T-helper 22 cell (primary cell): Measurements from ENCODE around the gene ATP1B1.
"Not testable (repeated sequence)": the region's sequence is repeated elsewhere in the genome, so short reads cannot be mapped to it uniquely, and the experiment has no call there.

ENCODE experiments used
- DNase-seq: peaks from one replicate; pipeline ENCODE4 v3.0.0-alpha.2; 2020; ENCODE audit warnings: low read depth

ATP1B1 gene

DNA sequence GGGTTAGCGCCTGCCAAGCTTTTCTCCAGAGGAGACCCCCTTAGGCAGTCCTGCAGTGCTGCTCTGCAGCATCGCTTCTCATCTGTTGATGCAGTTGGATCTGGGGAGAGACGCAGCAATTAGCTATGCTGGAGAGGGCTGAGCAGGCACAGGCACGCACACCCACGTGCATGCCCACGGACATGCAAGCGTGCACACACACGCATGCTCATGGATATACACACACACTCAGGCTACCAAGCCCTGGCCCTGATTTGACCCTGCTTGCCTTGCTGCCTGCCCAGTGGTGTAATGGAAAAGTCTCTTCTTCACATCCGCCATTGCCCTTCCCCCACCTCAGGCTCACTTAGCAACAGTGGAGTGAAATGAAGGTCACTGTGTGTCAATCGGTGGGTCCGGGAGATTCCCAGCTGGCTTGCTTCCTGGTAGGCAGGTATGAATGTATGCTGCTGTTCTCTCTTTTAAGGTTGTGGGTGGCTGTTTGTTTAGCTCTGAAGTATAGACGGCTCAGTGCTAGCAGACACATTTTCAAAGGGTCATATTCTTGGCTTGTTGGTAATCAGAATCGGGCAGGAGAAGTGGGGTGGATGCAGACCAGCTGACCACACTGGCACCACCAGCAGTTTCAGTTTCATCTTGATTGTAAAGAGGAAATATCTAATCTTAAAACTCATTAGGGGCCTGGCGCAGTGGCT lies 9.5 kb downstream of the ATP1B1 start:
- DNase-seq: no peak

DNA sequence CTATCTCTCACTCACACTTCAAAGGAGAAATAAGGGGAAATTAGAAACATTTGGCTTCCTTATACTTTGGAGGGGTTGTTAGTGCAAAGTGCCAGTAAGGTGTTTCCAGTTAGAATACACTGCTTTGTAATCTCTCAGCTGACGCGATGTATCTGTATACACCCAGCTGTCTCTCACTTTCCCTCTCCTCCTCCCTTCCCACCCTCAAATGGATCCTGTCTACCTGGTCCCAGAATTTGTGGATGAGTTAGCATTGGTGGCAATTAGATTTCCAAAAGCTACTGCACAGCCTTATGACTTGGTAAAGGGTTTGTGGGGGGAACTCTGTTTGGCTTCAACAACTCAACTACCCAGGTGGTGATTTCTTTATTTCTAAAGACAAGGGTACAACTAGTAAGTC lies 10.5 kb downstream of the ATP1B1 start:
- DNase-seq: no peak

DNA sequence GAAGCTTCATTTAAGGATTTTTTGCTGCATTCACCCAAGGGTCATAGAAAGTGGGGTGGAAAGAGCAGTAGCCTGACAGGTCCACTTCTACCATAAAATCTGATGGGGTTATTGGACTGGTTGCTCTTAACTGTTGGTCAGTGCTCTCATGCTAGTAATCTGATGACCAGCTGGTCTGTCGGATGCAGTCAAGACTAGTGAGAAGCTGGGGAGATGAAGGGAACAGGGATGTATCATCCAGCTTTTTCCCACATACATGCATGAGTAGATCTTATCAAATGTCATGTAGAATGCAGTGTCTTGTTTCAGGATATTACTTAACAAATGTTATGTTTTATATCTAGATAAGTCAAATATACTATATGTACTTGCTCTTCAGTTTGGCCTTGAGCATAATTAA lies 11.1 kb downstream of the ATP1B1 start:
- DNase-seq: no peak

DNA sequence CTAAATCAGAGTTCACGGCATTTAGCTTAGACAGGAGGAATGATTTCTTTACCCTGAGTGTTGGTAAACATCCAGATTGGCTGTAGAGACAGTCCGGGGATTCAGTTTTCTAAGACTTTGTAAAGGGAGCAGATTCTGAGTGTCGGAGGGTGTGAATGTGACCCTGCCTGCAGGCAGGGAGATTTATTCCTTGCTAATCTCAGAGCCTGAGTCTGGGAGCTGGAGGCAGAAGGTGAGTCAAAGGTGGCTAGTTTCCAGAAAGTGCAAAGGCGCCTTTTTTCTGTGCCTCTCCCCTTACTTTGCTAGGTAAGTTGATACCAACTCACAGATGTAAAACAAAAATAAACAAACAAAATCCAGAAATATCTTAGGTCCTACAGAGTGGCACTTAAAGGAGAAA lies 11.7 kb downstream of the ATP1B1 start:
- no peak for DNase-seq

DNA sequence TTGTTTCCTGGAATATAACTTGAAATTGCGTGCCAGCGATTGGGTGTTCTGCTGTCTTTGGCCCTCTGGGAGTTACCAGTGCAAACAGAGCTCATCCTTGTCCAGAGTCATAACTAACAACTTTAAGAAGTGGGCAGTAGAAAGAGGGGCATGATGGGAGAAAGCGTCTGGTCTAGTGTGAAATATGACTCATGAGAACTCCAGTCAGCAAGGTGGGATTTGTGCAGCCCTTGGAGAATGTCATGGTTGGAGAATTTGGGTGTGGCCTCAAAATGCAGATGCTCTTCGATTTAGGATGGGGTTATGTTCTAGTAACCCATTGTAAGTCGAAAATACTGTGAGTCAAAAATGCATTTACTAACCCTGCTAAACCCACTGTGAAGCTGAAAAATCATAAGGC lies 12.9 kb downstream of the ATP1B1 start:
- DNase-seq: no peak

DNA sequence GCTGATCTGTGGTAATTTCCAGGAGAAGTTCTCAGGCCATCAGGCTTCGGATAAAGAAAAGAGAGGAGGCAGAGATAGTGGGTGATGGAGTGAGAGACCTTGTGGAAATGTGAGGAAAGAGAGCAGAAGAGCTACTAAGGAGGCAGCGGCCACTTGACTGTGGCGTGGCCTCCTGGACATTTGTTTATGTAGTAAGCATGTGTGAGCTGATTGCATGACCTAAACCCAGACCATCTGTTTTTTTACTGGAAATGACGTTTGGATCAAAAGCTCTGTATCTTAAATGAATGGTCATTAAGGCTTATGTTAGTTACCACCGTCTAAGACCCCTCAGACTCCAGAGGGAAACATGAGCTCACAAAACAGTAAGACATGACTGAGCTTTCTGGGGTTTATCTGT lies 13.6 kb downstream of the ATP1B1 start:
- no peak for DNase-seq

DNA sequence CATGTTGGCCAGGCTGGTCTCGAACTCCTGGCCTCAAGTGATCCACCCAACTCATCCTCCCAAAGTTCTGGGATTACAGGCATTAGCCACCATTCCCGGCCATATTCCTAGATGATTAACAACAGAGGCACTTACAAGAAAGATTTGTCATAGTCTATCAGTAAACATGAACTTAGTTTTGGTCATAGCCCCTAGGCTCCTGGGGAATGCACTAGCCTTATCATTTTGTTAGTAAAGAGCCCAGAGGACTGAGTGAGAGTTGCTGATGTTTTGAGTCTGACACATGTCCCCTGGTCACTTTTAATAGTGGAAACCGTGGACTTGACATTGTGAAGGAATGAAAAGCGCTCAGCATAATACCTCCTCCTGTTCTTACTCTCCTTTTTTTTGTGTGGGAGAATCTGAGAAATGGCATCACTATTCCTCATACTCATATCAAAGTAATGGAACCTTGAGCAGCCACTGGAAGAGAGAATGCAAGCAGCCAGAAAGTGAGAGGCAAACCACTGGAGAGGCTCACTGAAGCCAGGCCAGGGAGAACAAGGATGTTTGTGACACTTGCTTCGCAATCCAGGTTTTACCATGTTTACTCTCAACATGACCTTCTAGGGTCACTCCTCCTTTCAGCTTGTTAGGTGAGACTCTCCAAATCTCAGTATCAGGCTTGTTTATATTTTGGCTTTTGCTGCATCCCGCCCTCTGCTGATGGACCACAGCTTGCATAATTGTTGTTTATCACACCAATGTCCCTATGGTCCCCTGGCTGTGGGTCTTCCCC lies 14.8 kb downstream of the ATP1B1 start:
- no peak for DNase-seq

DNA sequence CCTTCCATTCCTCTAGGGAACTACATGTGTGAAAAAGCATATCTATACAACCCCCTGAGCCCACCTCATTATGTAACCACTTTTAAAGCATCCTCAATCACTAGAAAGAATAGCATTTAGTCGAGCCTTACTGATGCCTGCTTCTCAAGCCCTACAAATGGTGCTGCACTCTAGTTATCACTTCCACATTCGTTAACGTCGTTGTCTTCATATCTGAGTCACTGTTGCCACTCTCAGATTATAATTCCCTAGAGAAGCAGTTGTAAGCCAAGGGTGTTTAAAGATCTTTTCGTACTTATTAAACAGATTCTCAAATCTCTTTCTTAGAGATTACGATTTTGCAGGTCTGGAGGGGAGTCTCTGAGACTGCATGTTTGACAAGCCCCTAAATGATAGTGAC lies 16.5 kb downstream of the ATP1B1 start:
- no peak for DNase-seq

DNA sequence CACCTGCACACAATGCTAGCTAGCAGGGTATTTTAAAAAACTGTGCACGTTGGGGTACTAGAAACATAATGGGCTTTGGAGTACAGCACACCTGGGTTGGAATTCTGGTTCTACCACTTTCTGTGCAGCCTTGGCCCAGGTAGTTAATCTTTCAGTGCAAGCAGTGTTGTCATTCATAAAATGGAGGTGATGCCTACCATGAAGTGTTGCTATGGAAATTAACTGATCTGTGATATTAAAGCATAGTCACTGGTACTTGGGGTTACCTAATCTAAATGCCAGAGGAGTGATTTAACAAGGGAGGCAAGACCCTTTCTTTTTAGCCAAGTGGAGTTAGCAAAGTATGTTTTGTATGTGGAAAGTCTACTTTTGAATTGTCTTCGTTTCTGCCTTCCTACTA lies 18.0 kb downstream of the ATP1B1 start:
- DNase-seq: no peak

DNA sequence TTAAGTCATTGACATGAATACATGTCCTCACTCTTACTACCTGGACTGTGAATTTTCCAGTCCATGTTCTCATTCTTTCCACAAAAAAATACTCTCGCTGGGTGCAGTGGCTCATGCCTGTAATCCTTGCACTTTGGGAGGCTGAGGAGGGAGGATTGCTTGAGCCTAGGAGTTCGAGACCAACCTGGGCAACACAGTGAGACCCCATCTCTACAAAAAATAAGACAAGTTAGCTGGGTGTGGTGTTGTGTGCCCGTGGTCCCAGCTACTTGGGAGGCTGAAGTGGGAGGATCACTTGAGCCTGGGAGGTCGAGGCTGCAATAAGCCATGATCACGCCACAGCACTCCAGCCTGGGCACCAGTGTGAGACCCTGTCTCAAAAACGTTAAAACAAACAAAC lies 19.1 kb downstream of the ATP1B1 start:
- not testable (repeated sequence) for DNase-seq

DNA sequence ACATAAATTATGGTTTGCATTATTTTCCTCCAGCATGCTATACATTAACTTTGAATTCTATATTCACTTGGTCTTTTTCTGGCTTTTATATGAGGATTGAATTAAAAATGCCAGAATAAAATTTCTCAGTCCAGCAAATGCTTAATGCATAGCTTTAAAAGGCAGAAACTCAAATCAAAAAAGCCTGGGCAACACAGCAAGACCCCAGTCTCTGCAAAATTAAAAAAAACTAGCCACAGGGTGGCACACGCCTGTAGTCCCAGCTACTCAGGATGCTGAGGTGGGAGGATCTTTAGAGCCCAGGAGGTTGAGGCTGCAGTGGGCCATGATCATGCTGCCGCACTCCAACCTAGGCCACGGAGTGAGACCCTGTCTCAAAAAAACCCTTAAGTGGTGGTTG lies 19.8 kb downstream of the ATP1B1 start:
- DNase-seq: no peak

DNA sequence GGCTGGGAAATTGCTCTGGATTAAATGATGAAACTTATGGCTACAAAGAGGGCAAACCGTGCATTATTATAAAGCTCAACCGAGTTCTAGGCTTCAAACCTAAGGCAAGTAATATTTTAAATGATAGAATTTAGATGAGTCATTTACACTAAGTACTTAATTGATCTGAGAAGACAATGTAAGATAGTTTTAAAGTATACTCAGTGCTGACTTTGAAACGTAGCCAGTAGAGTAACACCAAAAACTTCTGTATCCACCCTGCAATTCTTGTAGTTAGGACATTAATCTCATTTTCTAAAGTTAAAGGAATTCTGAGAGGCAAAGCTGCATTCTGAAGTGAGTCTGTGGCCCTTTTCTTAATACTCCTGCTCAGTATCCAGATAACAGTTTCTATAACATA lies 20.8 kb downstream of the ATP1B1 start:
- DNase-seq: no peak

DNA sequence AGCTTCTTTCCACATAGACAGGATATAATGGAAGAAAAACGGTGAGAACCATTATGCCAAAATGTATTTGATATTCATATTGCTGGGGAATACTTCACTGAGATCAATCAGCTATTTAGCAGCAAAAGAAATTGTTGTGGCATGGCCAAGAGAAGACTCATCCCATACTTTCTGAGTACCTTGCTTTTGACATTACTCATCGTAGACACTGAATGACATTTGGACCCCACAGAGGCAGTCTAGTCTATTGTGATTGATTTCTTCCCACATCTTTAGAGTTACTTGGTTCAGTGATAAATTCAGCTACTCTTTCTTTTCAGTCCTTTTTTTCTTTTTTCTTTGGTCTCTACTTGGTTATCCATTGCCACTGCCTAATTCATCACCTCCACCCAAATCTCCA lies 22.1 kb downstream of the ATP1B1 start:
- DNase-seq: no peak

DNA sequence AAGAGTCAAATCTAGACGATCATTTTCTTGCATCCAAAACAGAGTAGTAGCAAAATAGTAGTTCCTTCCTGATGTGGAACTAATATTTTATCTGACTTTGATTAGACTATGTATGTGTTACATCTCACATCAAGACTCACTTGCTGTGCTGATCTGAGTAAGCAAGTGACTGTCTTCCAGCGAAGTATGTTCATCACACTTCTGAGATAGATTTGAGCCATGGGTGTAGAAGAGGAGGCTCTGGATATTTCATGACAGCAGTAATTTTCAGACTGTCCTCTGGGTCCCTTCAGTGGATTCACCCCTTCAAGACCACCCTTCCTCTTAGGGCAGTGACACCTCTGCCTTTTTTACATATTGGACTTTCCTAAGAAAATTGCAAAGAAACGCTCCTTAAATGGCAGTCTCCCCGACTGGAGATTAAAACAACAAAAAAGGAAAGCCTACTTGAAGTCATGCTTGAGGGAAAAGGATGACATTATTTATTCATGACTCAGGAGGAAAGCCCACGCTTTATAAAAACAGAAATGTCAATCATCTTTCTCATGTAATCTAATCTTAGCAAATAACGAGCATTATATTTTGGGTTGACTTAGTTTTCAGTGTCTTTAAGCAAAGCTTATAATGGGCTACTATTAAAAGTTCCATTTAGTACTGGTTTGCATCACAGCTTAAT lies 22.8 kb downstream of the ATP1B1 start:
- no peak for DNase-seq

DNA sequence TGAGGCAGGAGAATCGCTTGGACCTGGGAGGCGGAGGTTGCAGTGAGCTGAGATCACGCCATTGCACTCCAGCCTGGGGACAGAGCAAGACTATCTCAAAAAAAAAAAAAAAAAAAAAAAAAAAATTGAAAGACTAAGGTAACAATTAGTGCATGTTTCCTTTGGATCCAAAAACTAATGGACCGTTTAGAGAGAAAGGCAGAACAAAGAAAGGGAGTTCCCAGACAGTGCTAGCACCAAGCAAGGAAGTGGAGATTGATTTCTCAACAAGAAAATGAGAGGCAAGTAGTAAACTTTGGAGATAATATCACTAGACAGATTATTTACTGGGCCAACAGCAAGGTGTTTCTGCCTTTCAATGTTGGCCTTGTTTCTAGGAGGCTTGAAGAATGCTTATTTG lies 24.2 kb downstream of the ATP1B1 start:
- no peak for DNase-seq

DNA sequence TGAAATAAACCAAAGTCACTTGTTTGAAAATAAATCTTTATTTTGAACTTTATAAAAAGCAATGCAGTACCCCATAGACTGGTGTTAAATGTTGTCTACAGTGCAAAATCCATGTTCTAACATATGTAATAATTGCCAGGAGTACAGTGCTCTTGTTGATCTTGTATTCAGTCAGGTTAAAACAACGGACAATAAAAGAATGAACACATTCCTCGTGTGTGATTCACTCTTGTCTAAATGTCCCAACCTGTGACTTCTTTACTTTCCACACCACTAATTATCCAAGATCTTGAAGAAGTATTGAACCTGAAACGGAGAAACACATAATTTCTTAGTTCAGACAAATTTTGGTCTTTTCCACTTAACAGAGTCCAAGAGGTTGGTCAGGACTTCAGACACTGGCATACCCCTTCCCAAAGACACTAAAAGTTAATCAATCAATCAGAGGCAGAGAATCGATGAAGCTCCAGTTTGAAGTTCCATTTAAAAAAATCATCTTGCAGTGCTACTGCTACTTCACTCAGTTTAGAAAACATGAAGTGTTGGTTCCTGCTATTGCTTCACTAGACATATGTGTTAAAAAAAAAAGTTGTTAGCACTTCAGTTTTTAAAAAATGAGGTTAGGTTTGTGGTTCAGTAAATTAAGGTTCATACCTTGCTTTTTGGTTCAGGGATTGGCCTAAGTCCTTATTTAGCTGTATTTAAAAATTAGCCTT lies 26.2 kb downstream of the ATP1B1 start:
- DNase-seq: no peak

DNA sequence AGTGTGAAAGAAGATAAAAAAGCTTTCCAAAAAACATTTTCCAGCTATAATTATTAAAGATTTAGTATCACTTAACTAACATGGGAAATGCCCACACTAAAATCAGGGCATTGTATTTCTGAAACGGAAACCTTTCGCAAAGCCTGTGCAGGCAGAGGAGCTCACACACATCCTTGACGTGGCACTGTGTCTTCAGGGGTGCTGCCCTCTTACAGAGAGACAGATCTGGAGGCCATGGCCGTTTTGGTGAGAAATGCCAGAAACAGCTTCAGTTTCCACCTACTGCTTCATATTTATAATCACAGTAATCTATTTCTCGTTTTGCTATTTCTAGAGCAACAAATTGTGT lies 26.7 kb downstream of the ATP1B1 start:
- DNase-seq: no peak

DNA sequence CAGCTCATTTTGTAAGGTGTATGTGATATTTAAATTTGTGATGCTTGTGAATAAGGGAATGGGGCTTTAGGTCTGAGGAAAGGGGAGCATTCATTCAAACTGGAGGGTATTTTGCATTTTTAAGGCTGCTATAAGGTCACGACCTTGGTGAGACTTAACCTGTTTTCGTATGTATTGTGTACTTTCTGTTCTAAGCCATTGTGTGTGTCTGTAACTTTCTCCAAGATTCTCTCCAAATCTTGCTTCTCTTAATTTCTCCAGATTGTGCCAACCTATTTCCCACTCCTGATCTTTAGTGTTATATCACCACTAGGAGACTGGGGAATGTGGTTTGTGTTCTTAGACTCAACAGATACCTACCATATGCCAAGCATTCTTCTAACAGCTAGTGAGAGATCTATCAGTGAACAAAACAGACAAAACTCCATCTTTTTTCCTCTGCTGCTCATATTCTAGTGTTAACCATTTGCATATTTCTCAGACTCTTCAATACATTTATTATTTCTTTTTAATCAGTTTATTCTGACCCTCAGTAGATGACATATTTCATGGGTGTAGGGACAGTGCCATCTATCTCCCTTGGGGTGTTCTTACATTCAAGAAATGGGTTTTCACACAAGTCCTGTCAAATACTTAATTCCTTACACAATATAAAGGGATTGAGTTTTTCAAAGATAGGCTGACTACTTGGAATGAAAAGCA lies 27.5 kb downstream of the ATP1B1 start:
- DNase-seq: no peak

DNA sequence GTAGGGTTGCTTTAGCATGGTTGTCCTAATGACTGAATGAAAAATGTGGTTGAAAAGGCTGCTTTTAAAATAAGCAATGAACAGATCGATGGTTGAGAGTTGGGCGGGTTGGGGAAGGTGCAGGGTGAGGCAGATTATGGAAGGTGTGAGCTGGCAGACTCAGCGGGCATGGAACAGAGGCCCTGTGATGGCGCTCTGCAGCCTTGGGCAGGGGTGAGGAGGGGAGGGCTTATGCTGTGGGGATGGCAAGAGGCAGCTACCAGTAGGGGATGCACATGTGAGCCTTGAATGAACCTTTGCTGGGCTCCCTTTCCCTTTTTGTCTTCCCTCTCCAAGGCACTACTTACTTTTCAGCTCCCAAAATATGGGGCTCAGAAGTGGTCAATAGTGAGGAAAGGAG lies 30.9 kb downstream of the ATP1B1 start:
- DNase-seq: no peak

DNA sequence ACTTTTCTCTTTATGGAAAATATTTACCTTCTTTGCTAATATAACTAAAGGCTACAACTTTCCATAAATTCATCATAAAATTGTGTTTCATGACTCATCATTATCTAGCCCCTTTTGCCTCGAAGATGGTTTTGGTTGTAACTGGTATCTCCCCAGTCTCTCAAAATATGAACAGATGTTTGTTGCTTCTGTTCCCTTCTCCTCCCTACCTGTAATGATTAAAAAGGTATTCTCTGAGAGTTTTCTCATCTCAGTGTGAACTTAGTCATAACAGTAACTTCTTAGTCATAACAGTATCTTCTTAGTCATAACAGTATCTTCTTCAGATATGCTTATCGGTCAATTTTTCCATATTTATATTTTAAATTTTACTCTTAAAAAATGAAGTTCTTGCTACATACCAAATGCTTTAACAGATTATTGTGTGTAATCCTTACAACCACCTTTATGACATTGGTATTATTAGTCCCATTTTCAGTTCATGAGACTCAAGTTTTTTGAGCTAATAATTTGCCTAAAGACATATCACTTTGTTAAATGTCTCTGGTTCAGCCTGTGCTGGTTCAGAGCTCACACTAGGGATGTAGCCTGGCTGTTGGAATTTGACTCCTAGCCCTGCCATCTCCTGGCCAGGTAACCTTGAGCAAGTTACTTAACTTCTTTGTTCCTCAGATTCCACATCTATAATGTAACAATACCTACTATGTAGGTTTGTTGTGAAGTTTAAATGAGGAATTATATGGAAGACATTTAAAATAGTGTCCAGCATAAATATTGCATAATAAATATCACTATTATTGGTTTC lies 32.6 kb downstream of the ATP1B1 start:
- no peak for DNase-seq

DNA sequence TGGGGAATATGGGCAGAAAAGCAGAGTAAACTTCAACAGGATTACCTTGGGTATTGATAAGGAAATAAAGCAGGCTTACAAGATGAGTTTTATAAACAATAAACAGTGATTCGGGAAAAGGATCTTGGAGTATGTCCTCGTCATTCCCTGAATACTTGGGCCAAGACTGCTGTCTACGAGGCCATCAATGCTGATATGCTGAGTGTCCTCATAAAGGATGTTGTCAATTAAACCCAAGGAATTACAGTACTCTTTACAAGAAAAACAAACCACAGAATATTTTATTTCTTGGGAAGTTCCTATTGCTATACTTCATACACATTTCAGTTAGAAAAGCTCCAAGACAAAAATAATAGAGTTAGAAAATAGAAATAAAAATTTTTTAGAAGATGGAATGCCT lies 34.9 kb downstream of the ATP1B1 start:
- DNase-seq: no peak
